Activated CD4-positive, alpha-beta T cell treated with anti-CD3 and anti-CD28 coated beads for 1 hour (primary cell): ENCODE measurements around the gene KRT3.

ENCODE experiments used
- DNase-seq: peaks from one replicate; pipeline ENCODE4 v3.0.0-alpha.2; 2020

Gene KRT3

GRCh38 chr12:52795694-52796428 lies at the start of gene KRT3:
KRT3 (minus strand) TSS chr12:52796117; CDS start chr12:52796042, 75 bp downstream.
- DNase-seq: no peak

GRCh38 chr12:52844386-52844785 lies 48.5 kb upstream of the KRT3 start:
- no peak for DNase-seq

- no peak for DNase-seq
Observed at GRCh38 chr12:52839436-52840105, 43.7 kb upstream of the KRT3 start.

GRCh38 chr12:52838609-52839435 lies 42.9 kb upstream of the KRT3 start:
- no peak for DNase-seq

- DNase-seq: no peak
Observed at GRCh38 chr12:52837781-52838608, 42.1 kb upstream of the KRT3 start.

GRCh38 chr12:52837413-52837741 lies 41.5 kb upstream of the KRT3 start:
- no peak for DNase-seq

GRCh38 chr12:52836491-52837412 lies 40.8 kb upstream of the KRT3 start:
- DNase-seq: no peak

GRCh38 chr12:52836042-52836466 lies 40.1 kb upstream of the KRT3 start:
- DNase-seq: peak; percentile 22

GRCh38 chr12:52835271-52836041 lies 39.5 kb upstream of the KRT3 start:
- DNase-seq: no peak

- no peak for DNase-seq
Observed at GRCh38 chr12:52834727-52835001, 38.7 kb upstream of the KRT3 start.

GRCh38 chr12:52833922-52834726 lies 38.2 kb upstream of the KRT3 start, which contains the start of gene KRT79:
KRT79 (minus strand) TSS chr12:52834311; CDS start chr12:52834260, 51 bp downstream.
- no peak for DNase-seq

- no peak for DNase-seq
Observed at GRCh38 chr12:52832985-52833905, 37.3 kb upstream of the KRT3 start.

GRCh38 chr12:52832451-52832850 lies 36.5 kb upstream of the KRT3 start:
- DNase-seq: no peak

GRCh38 chr12:52831251-52831650 lies 35.3 kb upstream of the KRT3 start:
- no peak for DNase-seq

- DNase-seq: no peak
Observed at GRCh38 chr12:52829986-52830770, 34.3 kb upstream of the KRT3 start.

- no peak for DNase-seq
Observed at GRCh38 chr12:52828591-52829021, 32.7 kb upstream of the KRT3 start.

GRCh38 chr12:52828156-52828555 lies 32.2 kb upstream of the KRT3 start:
- no peak for DNase-seq

GRCh38 chr12:52827499-52828090 lies 31.7 kb upstream of the KRT3 start:
- DNase-seq: no peak
